ENCODE results near the gene WDR49.

The WDR49 gene

DNA sequence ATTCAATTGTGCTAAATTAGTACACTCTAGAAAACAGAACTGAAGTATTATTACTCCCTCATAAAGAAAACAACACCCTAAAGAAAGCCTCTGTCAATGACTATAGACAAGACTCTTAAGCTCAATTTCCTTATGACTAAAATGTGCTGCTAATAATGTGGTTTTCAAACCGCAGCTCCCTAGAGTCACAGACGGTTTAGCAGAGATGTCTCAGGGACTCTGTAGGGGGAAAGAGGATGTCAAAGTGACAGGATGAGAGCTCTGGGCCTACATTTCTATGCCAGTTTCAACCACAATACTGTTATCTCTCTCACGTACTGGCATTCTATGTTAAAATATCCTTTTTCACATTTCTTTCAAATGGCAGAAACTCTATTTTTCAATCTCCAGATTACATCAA is 37.6 kb upstream of the WDR49 start:
- TF ChIP-seq, protein P1, sequence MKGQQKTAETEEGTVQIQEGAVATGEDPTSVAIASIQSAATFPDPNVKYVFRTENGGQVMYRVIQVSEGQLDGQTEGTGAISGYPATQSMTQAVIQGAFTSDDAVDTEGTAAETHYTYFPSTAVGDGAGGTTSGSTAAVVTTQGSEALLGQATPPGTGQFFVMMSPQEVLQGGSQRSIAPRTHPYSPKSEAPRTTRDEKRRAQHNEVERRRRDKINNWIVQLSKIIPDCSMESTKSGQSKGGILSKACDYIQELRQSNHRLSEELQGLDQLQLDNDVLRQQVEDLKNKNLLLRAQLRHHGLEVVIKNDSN (IDR thresholded peaks at IDR 0.05), result no peak
- TF ChIP-seq YY1 (IDR thresholded peaks at IDR 0.05; ENCODE audit: low read depth) (no peak), RAD21 (IDR thresholded peaks at IDR 0.05; ENCODE audit: low read depth) (no peak), NFIC (IDR thresholded peaks at IDR 0.05) (no peak)
- TF ChIP-seq, protein P2, sequence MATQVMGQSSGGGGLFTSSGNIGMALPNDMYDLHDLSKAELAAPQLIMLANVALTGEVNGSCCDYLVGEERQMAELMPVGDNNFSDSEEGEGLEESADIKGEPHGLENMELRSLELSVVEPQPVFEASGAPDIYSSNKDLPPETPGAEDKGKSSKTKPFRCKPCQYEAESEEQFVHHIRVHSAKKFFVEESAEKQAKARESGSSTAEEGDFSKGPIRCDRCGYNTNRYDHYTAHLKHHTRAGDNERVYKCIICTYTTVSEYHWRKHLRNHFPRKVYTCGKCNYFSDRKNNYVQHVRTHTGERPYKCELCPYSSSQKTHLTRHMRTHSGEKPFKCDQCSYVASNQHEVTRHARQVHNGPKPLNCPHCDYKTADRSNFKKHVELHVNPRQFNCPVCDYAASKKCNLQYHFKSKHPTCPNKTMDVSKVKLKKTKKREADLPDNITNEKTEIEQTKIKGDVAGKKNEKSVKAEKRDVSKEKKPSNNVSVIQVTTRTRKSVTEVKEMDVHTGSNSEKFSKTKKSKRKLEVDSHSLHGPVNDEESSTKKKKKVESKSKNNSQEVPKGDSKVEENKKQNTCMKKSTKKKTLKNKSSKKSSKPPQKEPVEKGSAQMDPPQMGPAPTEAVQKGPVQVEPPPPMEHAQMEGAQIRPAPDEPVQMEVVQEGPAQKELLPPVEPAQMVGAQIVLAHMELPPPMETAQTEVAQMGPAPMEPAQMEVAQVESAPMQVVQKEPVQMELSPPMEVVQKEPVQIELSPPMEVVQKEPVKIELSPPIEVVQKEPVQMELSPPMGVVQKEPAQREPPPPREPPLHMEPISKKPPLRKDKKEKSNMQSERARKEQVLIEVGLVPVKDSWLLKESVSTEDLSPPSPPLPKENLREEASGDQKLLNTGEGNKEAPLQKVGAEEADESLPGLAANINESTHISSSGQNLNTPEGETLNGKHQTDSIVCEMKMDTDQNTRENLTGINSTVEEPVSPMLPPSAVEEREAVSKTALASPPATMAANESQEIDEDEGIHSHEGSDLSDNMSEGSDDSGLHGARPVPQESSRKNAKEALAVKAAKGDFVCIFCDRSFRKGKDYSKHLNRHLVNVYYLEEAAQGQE (IDR thresholded peaks at IDR 0.05; ENCODE audit: low read depth), result no peak

DNA sequence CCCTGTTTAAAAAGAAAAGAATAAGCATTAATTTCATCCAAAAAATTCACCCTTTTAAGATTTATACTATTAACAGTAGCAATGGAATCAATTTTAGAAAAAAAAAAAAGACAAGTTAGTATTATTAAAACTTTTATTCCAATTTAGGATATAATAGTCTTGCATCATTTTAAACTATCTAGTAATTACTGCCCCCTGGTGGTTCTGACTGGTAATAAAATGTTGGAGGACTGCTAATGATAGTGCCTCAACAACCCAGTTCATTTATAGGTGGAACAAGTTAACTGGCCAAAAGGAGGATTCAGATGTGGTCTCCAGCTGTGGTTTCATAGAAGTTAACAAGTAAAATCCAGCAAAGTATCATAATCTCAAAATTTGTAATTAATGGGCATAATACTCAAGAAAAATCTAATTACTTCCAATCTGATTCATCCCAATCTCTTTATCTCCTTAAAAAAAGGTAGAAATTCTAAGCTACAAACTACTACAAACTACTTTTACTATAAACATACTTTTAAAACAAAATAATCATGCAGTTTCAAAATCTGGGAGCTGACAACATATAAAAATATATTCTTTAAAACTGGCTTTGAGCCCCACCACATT is 30.7 kb upstream of the WDR49 start:
- TF ChIP-seq EP300 (IDR thresholded peaks at IDR 0.05; ENCODE audit: borderline replicate concordance) (no peak), TCF12 (IDR thresholded peaks at IDR 0.05; ENCODE audit: low read depth) (no peak), EGR1 (IDR thresholded peaks at IDR 0.05) (no peak), CEBPB (IDR thresholded peaks at IDR 0.05) (peak; percentile 70), RAD21 (IDR thresholded peaks at IDR 0.05; ENCODE audit: low read depth) (peak; percentile 49), TEAD4 (IDR thresholded peaks at IDR 0.05) (no peak), NFIC (IDR thresholded peaks at IDR 0.05) (no peak), FOXM1 (IDR thresholded peaks at IDR 0.05; ENCODE audit: borderline replicate concordance, low read depth) (no peak), TAF1 (IDR thresholded peaks at IDR 0.05; ENCODE audit: low read depth) (no peak)
- TF ChIP-seq, protein P2 (IDR thresholded peaks at IDR 0.05; ENCODE audit: low read depth), result no peak
- TF ChIP-seq, protein P3, sequence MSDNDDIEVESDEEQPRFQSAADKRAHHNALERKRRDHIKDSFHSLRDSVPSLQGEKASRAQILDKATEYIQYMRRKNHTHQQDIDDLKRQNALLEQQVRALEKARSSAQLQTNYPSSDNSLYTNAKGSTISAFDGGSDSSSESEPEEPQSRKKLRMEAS (IDR thresholded peaks at IDR 0.05), result no peak
- TF ChIP-seq, protein P1 (IDR thresholded peaks at IDR 0.05), result no peak

DNA sequence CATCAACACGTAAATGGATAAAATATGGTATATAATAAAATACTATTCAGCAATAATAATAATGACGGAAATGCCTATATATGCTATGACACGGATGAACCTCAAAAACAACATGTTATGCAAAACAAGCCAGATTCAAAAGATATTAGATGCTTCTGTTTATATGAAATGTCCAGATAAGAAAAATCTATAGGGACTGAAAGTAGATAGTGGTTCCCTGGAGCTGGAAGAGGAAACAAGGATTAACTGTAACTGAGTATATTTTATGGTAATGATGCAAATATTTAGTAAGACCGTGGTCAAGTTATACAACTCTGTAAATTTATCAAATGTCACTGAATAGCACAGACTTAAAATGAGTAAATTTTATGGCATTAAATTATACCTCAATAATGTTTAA is 25.8 kb upstream of the WDR49 start:
- TF ChIP-seq, protein P1 (IDR thresholded peaks at IDR 0.05), result no peak
- TF ChIP-seq, protein P2 (IDR thresholded peaks at IDR 0.05; ENCODE audit: low read depth), result no peak
- TF ChIP-seq TCF12 (IDR thresholded peaks at IDR 0.05; ENCODE audit: low read depth) (no peak), ZBTB7A (IDR thresholded peaks at IDR 0.05; ENCODE audit: low read depth) (no peak), CEBPB (IDR thresholded peaks at IDR 0.05) (no peak), EGR1 (IDR thresholded peaks at IDR 0.05) (no peak), YY1 (IDR thresholded peaks at IDR 0.05; ENCODE audit: low read depth) (no peak), RAD21 (IDR thresholded peaks at IDR 0.05; ENCODE audit: low read depth) (no peak), FOXM1 (IDR thresholded peaks at IDR 0.05; ENCODE audit: borderline replicate concordance, low read depth) (no peak), TEAD4 (IDR thresholded peaks at IDR 0.05) (no peak), CREB1 (IDR thresholded peaks at IDR 0.05; ENCODE audit: low read depth) (no peak), EP300 (IDR thresholded peaks at IDR 0.05; ENCODE audit: borderline replicate concordance) (no peak), NFIC (IDR thresholded peaks at IDR 0.05) (no peak)
- TF ChIP-seq, protein P3 (IDR thresholded peaks at IDR 0.05), result no peak

DNA sequence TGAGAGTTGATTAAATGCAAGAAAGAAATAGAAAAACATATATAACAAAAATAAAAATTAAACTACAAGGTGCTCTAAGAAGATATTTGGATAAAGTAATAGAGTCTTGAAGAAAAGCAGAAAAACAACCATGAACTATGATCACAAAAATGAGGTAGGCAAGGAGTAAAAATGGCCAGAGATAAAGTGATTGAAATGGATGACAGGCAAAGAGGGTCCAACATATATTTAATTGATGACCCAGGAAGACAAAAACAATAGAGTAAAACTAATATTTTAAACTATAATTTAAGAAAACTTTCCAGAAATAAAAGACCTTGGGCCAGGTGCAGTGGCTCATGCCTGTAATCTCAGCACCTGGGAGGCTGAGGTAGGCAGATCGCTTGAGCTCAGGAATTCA is 22.1 kb upstream of the WDR49 start:
- TF ChIP-seq CEBPB (IDR thresholded peaks at IDR 0.05), result no peak
- no peak for TF ChIP-seq EP300 (IDR thresholded peaks at IDR 0.05; ENCODE audit: borderline replicate concordance)
- no peak for TF ChIP-seq FOXM1 (IDR thresholded peaks at IDR 0.05; ENCODE audit: borderline replicate concordance, low read depth)
- TF ChIP-seq TCF12 (IDR thresholded peaks at IDR 0.05; ENCODE audit: low read depth), result no peak
- no peak for TF ChIP-seq RAD21 (IDR thresholded peaks at IDR 0.05; ENCODE audit: low read depth)
- no peak for TF ChIP-seq CREB1 (IDR thresholded peaks at IDR 0.05; ENCODE audit: low read depth)
- no peak for TF ChIP-seq NFIC (IDR thresholded peaks at IDR 0.05)
- TF ChIP-seq, protein P2 (IDR thresholded peaks at IDR 0.05; ENCODE audit: low read depth), result no peak
- no peak for TF ChIP-seq TEAD4 (IDR thresholded peaks at IDR 0.05)
- no peak for TF ChIP-seq EGR1 (IDR thresholded peaks at IDR 0.05)
- TF ChIP-seq ZBTB7A (IDR thresholded peaks at IDR 0.05; ENCODE audit: low read depth), result no peak

All from Ishikawa (cell line).